K562 (cell line): ENCODE measurements around the gene B4GALNT2.

Source experiments
- KLF1 ChIP-seq: fragments of 450-650 bp; IDR thresholded peaks from 2 replicates; pipeline ENCODE4 v1.6.1; 2016; ENCODE audit warnings: missing genetic modification characterization, missing compliant biosample characterization
- POLR2A ChIP-seq: fragments of 450-650 bp; conservative IDR thresholded peaks from 2 replicates; pipeline ENCODE4 v1.6.1; 2016
- SIN3A ChIP-seq, 2 experiments: fragments of 150-350 bp in 1 of 2; IDR thresholded peaks; 2 replicates each; pipeline ENCODE4 v1.6.1; 2011 to 2016; ENCODE audit warnings: borderline replicate concordance in 2 of 2, low read depth in 2 of 2, low read length in 2 of 2, mild to moderate bottlenecking in 2 of 2, moderate library complexity in 2 of 2; ENCODE audit not compliant: control insufficient read depth in 1 of 2
- SMC3 ChIP-seq: conservative IDR thresholded peaks from 2 replicates; pipeline ENCODE4 v1.6.1; 2011; ENCODE audit warnings: low read depth, low read length, improper control_type of control experiment; ENCODE audit not compliant: insufficient read depth
- U2AF2 ChIP-seq: fragments of 200-400 bp; formaldehyde crosslinking; optimal IDR thresholded peaks from 2 replicates; pipeline ENCODE3; 2017; ENCODE audit warnings: low read depth, mild to moderate bottlenecking, low read length

DNA sequence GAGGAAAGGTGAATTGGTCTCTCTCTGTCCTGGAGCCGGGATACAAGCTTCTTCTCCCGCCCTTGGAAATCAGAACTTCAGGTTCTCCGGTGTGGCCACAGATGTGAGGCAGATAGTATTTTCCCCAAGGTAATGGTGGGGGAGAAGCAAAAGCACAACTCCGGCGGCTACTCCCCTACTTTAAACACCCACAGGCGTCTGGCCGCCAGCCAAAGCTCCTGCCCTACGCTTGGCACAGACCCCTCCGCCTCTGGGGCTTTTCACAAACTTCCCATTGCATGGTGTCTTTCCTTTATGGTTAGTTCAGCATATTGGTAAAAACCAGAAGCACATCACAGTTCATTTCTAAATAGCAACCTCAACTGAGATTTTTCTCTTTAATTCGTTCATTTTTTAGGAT lies 39.4 kb upstream of the B4GALNT2 start:
- TF ChIP-seq U2AF2 (no peak), SIN3A (IDR thresholded peaks at IDR 0.05; ENCODE audit: borderline replicate concordance in 2 of 2, control insufficient read depth in 1 of 2, low read depth in 2 of 2, low read length in 2 of 2) (no peak), POLR2A (no peak), SMC3 (no peak), KLF1 (tag) (no peak)
